Liver (tissue), 9 donors: Measurements from ENCODE around the gene TCF25. TPM values are rescaled to one million over a fixed set of nuclear protein-coding genes. Genes with fewer than 3 reads are reported as not detected.
"Not testable (repeated sequence)": the region's sequence is repeated elsewhere in the genome, so short reads cannot be mapped to it uniquely, and the experiment has no call there.

ENCODE experiments used
- DNase-seq: peaks from one replicate; pipeline ENCODE4 v3.0.0-alpha.2; 2017; ENCODE audit warnings: low spot score
- H3K27ac ChIP-seq, 2 donors: one replicate each; pipeline ENCODE4 v1.7.0; 2013; ENCODE audit warnings: inconsistent platforms in 2 of 2, low read length in 2 of 2, control low read depth in 1 of 2, low read depth in 1 of 2, mild to moderate bottlenecking in 1 of 2
- H3K27me3 ChIP-seq, 4 donors: one replicate each; pipeline versions ENCODE4 v1.6.1 to v1.7.0; 2013; ENCODE audit warnings: low read length in 3 of 4, inconsistent platforms in 1 of 4, mild to moderate bottlenecking in 1 of 4, moderate library complexity in 1 of 4; ENCODE audit not compliant: control insufficient read depth in 4 of 4, insufficient read depth in 4 of 4
- H3K36me3 ChIP-seq, 4 donors: one replicate each; pipeline versions ENCODE4 v1.6.1 to v1.7.0; 2013; ENCODE audit warnings: low read length in 3 of 4, mild to moderate bottlenecking in 3 of 4, low read depth in 1 of 4, moderate library complexity in 1 of 4; ENCODE audit not compliant: control insufficient read depth in 4 of 4, insufficient read depth in 3 of 4
- H3K4me1 ChIP-seq, 4 donors: one replicate each; pipeline versions ENCODE4 v1.6.1 to v1.7.0; 2013; ENCODE audit warnings: low read length in 3 of 4, mild to moderate bottlenecking in 3 of 4, moderate library complexity in 1 of 4; ENCODE audit not compliant: control insufficient read depth in 4 of 4, insufficient read depth in 4 of 4
- H3K4me3 ChIP-seq, 3 donors: one replicate each; pipeline versions ENCODE4 v1.6.1 to v1.7.0; 2013; ENCODE audit warnings: low read length in 3 of 3, control low read depth in 1 of 3, low read depth in 1 of 3, mild to moderate bottlenecking in 1 of 3
- H3K9ac ChIP-seq, 2 donors: one replicate each; pipeline ENCODE4 v1.7.0; 2013; ENCODE audit warnings: low read length in 2 of 2, mild to moderate bottlenecking in 2 of 2, moderate library complexity in 2 of 2, control low read depth in 1 of 2, low read depth in 1 of 2
- H3K9me3 ChIP-seq, 4 donors: one replicate each; pipeline versions ENCODE4 v1.6.1 to v1.7.0; 2013; ENCODE audit warnings: low read length in 3 of 4; ENCODE audit not compliant: control insufficient read depth in 4 of 4
- HNF4A ChIP-seq, 2 donors: conservative IDR thresholded peaks; 2 replicates each; pipeline ENCODE4 v1.6.1; 2016; ENCODE audit warnings: antibody characterized with exemption in 2 of 2, mild to moderate bottlenecking in 2 of 2
- JUND ChIP-seq, 2 donors: IDR thresholded peaks; 2 replicates each; pipeline ENCODE4 v1.6.1; 2016; ENCODE audit warnings: antibody characterized with exemption in 2 of 2
- NR2F2 ChIP-seq: IDR thresholded peaks from 2 replicates; pipeline ENCODE4 v1.6.1; 2016; ENCODE audit warnings: antibody characterized with exemption
- SP1 ChIP-seq: IDR thresholded peaks from 2 replicates; pipeline ENCODE4 v1.6.1; 2018; ENCODE audit warnings: antibody characterized with exemption, mild to moderate bottlenecking
- TAF1 ChIP-seq: conservative IDR thresholded peaks from 2 replicates; pipeline ENCODE4 v1.6.1; 2016; ENCODE audit warnings: antibody characterized with exemption, mild to moderate bottlenecking
- WGBS: extraction: QIAGEN DNeasy Blood & Tissue Kit; methylation state at CpG from one replicate; pipeline ENCODE4 v1.1.7; 2013; 5-methylcytosine and 5-hydroxymethylcytosine counted together
- polyA plus RNA-seq, 2 donors: library from polyadenylated mRNA; stranded (reverse) in 1 of 2; unstranded in 1 of 2; fragments of 200-250 nt in 1 of 2; fragments of >200 nt in 1 of 2; fragmentation: Nextera tagmentation in 1 of 2; extraction: Ambion mirVana in 1 of 2; gene quantifications; one replicate each; pipeline versions ENCODE4 v1.2.1 to v1.2.3, GENCODE V29; 2013 to 2015
- total RNA-seq, 2 donors: library from RNA; depleted of rRNA; stranded (reverse); fragments of >200 nt; gene quantifications; one replicate each; pipeline ENCODE4 v1.2.3, GENCODE V29; 2014
- TF ChIP-seq, protein P1 (sequence below): fragments of 150-350 bp; IDR thresholded peaks from 2 replicates; pipeline ENCODE4 v1.5.1; 2017; ENCODE audit warnings: improper control_type of control experiment, low read depth, low read length; ENCODE audit not compliant: missing input control
- TF ChIP-seq, protein P2 (sequence below): IDR thresholded peaks from 2 replicates; pipeline ENCODE4 v1.6.1; 2016; ENCODE audit warnings: antibody characterized with exemption
- TF ChIP-seq, protein P3 (sequence below): IDR thresholded peaks from 2 replicates; pipeline ENCODE4 v1.6.1; 2016; ENCODE audit warnings: antibody characterized with exemption, mild to moderate bottlenecking
- donor health status: healthy.
- donor health status: healthy.
- donor health status: healthy.
- donor health status: healthy.
- donor health status: healthy.

Gene TCF25
- total and polyA plus RNA-seq, 4 donors = 59.6 to 98.8 (median 76.8) TPM

DNA sequence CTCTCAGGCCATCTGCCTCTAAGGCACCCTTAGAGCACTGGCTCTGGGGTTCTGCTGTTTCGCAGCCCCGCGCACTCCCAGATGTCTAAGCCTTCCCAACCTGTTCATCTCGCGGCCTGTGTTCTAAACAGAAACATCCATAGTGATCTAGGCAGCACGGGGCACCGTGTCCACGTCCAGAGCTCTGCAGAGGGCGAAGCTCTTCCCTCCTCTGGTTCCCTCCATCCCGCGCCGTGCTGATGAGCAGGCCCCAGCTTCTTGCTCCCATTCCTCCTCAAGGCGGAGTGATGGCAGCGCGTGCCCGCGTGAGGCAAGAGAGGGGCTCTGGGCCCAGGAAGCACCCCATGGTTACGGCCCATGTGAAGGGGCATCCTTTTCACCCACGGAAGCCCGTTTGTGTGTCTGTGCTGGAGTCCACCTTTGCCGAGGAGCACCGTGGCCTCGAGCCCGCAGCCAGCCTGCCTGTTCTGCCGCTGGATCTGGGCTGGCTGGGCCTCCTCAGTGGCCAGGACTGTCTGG lies 41.5 kb upstream of the TCF25 start:
- Histone ChIP-seq H3K9ac (no peak overlapping the region), H3K36me3 (peaks cover 0 to 3% (median 0%) of the 10 kb centered on the region in 4 donors), H3K27ac (no peak overlapping the region), H3K9me3 (no peaks in the 10 kb centered on the region), H3K27me3 (no peaks in the 10 kb centered on the region), H3K4me3 (no peak overlapping the region), H3K4me1 (peaks cover 9 to 30% (median 21%) of the 10 kb centered on the region in 4 donors)
- no peak for DNase-seq
- TF ChIP-seq JUND (IDR thresholded peaks at IDR 0.05) = no peak
- TF ChIP-seq, protein P1, sequence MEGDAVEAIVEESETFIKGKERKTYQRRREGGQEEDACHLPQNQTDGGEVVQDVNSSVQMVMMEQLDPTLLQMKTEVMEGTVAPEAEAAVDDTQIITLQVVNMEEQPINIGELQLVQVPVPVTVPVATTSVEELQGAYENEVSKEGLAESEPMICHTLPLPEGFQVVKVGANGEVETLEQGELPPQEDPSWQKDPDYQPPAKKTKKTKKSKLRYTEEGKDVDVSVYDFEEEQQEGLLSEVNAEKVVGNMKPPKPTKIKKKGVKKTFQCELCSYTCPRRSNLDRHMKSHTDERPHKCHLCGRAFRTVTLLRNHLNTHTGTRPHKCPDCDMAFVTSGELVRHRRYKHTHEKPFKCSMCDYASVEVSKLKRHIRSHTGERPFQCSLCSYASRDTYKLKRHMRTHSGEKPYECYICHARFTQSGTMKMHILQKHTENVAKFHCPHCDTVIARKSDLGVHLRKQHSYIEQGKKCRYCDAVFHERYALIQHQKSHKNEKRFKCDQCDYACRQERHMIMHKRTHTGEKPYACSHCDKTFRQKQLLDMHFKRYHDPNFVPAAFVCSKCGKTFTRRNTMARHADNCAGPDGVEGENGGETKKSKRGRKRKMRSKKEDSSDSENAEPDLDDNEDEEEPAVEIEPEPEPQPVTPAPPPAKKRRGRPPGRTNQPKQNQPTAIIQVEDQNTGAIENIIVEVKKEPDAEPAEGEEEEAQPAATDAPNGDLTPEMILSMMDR = no peak
- no peak for TF ChIP-seq TAF1
- TF ChIP-seq, protein P2, sequence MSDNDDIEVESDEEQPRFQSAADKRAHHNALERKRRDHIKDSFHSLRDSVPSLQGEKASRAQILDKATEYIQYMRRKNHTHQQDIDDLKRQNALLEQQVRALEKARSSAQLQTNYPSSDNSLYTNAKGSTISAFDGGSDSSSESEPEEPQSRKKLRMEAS = no peak
- TF ChIP-seq NR2F2 = no peak
- no peak for TF ChIP-seq SP1
- TF ChIP-seq, protein P3, sequence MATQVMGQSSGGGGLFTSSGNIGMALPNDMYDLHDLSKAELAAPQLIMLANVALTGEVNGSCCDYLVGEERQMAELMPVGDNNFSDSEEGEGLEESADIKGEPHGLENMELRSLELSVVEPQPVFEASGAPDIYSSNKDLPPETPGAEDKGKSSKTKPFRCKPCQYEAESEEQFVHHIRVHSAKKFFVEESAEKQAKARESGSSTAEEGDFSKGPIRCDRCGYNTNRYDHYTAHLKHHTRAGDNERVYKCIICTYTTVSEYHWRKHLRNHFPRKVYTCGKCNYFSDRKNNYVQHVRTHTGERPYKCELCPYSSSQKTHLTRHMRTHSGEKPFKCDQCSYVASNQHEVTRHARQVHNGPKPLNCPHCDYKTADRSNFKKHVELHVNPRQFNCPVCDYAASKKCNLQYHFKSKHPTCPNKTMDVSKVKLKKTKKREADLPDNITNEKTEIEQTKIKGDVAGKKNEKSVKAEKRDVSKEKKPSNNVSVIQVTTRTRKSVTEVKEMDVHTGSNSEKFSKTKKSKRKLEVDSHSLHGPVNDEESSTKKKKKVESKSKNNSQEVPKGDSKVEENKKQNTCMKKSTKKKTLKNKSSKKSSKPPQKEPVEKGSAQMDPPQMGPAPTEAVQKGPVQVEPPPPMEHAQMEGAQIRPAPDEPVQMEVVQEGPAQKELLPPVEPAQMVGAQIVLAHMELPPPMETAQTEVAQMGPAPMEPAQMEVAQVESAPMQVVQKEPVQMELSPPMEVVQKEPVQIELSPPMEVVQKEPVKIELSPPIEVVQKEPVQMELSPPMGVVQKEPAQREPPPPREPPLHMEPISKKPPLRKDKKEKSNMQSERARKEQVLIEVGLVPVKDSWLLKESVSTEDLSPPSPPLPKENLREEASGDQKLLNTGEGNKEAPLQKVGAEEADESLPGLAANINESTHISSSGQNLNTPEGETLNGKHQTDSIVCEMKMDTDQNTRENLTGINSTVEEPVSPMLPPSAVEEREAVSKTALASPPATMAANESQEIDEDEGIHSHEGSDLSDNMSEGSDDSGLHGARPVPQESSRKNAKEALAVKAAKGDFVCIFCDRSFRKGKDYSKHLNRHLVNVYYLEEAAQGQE = no peak
- no peak for TF ChIP-seq HNF4A (conservative IDR thresholded peaks at IDR 0.05)
- WGBS = 95% methylated on average over 25 of the region's 25 CpGs

DNA sequence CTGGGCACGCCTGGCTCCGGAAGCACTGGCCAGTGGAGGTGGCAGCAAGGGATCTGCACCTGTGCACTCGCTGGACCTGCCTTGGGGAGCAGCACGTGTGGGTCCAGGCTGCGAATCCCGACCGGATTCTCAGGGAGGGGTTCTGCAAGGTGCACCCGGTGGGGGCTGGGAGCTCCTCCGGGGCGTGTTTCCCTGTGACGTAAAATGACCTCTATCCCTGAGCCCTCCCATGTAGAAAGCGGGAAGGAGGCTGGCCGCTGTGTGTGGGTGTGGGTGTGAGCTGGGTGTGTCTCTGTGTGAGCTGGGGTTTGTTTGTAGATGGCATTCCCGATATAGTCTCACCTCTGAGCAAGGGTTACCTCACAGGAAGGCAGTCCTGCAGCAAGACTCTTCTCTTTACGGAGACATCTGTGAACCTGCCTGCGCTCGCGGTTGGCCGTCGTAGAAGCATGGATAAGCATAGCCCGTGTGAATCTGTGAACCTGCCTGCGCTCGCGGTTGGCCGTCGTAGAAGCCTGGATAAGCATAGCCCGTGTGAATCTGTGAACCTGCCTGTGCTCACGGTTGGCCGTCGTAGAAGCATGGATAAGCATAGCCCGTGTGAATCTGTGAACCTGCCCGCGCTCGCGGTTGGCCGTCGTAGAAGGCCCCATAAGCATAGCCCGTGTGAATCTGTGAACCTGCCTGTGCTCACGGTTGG lies 39.6 kb upstream of the TCF25 start:
- not testable (repeated sequence) for H3K27ac ChIP-seq, H3K4me3 ChIP-seq, H3K9me3 ChIP-seq, H3K36me3 ChIP-seq, DNase-seq, H3K27me3 ChIP-seq, H3K9ac ChIP-seq
- peaks cover 9 to 31% (median 24%) of the 10 kb centered on the region in 4 donors for H3K4me1 ChIP-seq
- 85% methylated on average over 39 of the region's 39 CpGs for WGBS

DNA sequence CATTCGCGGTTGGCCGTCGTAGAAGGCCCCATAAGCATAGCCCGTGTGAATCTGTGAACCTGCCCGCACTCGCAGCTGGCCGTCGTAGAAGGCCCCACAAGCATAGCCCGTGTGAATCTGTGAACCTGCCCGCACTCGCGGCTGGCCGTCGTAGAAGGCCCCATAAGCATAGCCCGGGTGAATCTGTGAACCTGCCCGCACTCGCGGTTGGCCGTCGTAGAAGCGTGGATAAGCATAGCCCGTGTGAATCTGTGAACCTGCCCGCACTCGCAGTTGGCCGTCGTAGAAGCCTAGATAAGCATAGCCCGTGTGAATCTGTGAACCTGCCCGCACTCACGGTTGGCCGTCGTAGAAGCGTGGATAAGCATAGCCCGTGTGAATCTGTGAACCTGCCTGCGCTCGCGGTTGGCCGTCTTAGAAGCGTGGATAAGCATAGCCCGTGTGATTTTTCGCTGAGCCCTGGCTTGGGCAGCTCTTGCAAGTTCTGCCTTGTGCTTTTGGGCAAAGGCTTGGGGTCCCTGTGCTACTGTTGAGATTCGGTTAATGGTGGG lies 38.5 kb upstream of the TCF25 start:
- not testable (repeated sequence) for H3K4me3 ChIP-seq, H3K9ac ChIP-seq, H3K36me3 ChIP-seq, DNase-seq, H3K27me3 ChIP-seq, H3K9me3 ChIP-seq, H3K27ac ChIP-seq
- peaks cover 8 to 20% (median 15%) of the 10 kb centered on the region in 4 donors for H3K4me1 ChIP-seq
- WGBS = 93% methylated on average over 42 of the region's 42 CpGs

DNA sequence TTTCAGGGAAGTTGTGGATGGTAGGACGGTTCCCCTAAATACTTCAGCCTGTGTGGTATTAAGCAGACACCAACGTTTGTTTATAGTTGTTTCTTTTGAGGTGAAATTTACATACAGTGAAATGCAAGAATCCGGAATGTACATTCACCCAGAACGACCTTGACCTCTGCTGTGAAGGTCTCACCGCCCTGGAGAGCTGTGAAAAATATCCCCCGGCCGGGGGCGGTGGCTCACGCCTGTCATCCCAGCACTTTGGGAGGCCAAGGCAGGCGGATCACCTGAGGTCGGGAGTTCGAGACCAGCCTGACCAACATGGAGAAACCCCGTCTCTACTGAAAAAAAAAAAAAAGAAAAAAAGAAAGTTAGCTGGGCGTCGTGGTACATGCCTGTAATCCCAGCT lies 36.9 kb upstream of the TCF25 start:
- DNase-seq, H3K36me3 ChIP-seq, H3K4me3 ChIP-seq, H3K27ac ChIP-seq, H3K27me3 ChIP-seq, H3K9ac ChIP-seq, H3K9me3 ChIP-seq: not testable (repeated sequence)
- peaks cover 8 to 16% (median 12%) of the 10 kb centered on the region in 4 donors for H3K4me1 ChIP-seq
- 84% methylated on average over 15 of the region's 15 CpGs for WGBS
